ENCODE results near the gene GOLM1.

The GOLM1 gene

GRCh38 chr9:86046071-86046636, 53.2 kb downstream of the GOLM1 start:
- TF ChIP-seq CTCF (conservative IDR thresholded peaks at IDR 0.05; ENCODE audit: low read depth, low read length): no peak
- no peak for DNase-seq (ENCODE audit: low read depth)
- H3K4me3 ChIP-seq (ENCODE audit: low read length): no peak overlapping the region

GRCh38 chr9:86045654-86046053, 53.7 kb downstream of the GOLM1 start:
- no peak for DNase-seq (ENCODE audit: low read depth)
- no peak for TF ChIP-seq CTCF (conservative IDR thresholded peaks at IDR 0.05; ENCODE audit: low read depth, low read length)
- H3K4me3 ChIP-seq (ENCODE audit: low read length): no peak overlapping the region

GRCh38 chr9:86043999-86044398, 55.4 kb downstream of the GOLM1 start:
- no peak for DNase-seq (ENCODE audit: low read depth)
- no peak for TF ChIP-seq CTCF (conservative IDR thresholded peaks at IDR 0.05; ENCODE audit: low read depth, low read length)
- no peak overlapping the region for H3K4me3 ChIP-seq (ENCODE audit: low read length)

GRCh38 chr9:86043586-86043985, 55.8 kb downstream of the GOLM1 start:
- no peak overlapping the region for H3K4me3 ChIP-seq (ENCODE audit: low read length)
- no peak for TF ChIP-seq CTCF (conservative IDR thresholded peaks at IDR 0.05; ENCODE audit: low read depth, low read length)
- no peak for DNase-seq (ENCODE audit: low read depth)

GRCh38 chr9:86042199-86042978, 57.0 kb downstream of the GOLM1 start:
- no peak for DNase-seq (ENCODE audit: low read depth)
- H3K4me3 ChIP-seq (ENCODE audit: low read length): no peak overlapping the region
- TF ChIP-seq CTCF (conservative IDR thresholded peaks at IDR 0.05; ENCODE audit: low read depth, low read length): no peak

- TF ChIP-seq CTCF (conservative IDR thresholded peaks at IDR 0.05; ENCODE audit: low read depth, low read length): no peak
- no peak for DNase-seq (ENCODE audit: low read depth)
Measured at GRCh38 chr9:86041311-86041741, 58.0 kb downstream of the GOLM1 start.

GRCh38 chr9:86040861-86041155, 58.5 kb downstream of the GOLM1 start:
- no peak for TF ChIP-seq CTCF (conservative IDR thresholded peaks at IDR 0.05; ENCODE audit: low read depth, low read length)
- H3K4me3 ChIP-seq (ENCODE audit: low read length): no peak overlapping the region
- DNase-seq (ENCODE audit: low read depth): no peak

More at GRCh38 chr9:86041311-86041741, 58.0 kb downstream of the GOLM1 start:
- peak overlapping the region; percentile 38 for H3K4me3 ChIP-seq (ENCODE audit: low read length)

Data from retinal pigment epithelial cell (primary cell).